Thyroid gland (tissue), 4 donors: ENCODE data around the gene TRIM24.

Source experiments
- CTCF ChIP-seq, 6 experiments: fragments of 200-600 bp in 3 of 6; fragments of 450-650 bp in 3 of 6; sonication (generic) in 3 of 6; IDR thresholded peaks; one replicate each; pipeline ENCODE4 v1.5.1; 2016 to 2019; ENCODE audit warnings: antibody characterized with exemption in 6 of 6, mild to moderate bottlenecking in 2 of 6, inconsistent platforms in 1 of 6, moderate library complexity in 1 of 6
- POLR2A ChIP-seq, 2 donors: fragments of 450-650 bp; IDR thresholded peaks; one replicate each; pipeline ENCODE4 v1.6.1; 2017; ENCODE audit warnings: antibody characterized with exemption in 2 of 2, mild to moderate bottlenecking in 2 of 2, moderate library complexity in 1 of 2

- TF ChIP-seq CTCF (IDR thresholded peaks at IDR 0.05) (no peak), POLR2A (IDR thresholded peaks at IDR 0.05) (no peak)
Observed at GRCh38 chr7:138456220-138456619, 3.8 kb upstream of the TRIM24 start.
